Fibroblast of villous mesenchyme (primary cell): ENCODE results near the gene PLVAP. TPM values are rescaled to one million over a fixed set of nuclear protein-coding genes. Genes with fewer than 3 reads are reported as not detected.

Experiments used
- DNase-seq: peaks from one replicate; pipeline ENCODE4 v3.0.0-alpha.2; 2010; ENCODE audit warnings: low read depth
- H3K4me3 ChIP-seq: 2 replicates; pipeline ENCODE4 v1.5.1; 2011; ENCODE audit warnings: low read depth, mild to moderate bottlenecking, low read length
- total RNA-seq: library from RNA; depleted of rRNA; stranded (reverse); fragments of >200 nt; gene quantifications from 2 replicates; pipeline ENCODE4 v1.2.3, GENCODE V29; 2012
- TF ChIP-seq, protein P1 (sequence below): IDR thresholded peaks from 2 replicates; pipeline ENCODE4 v1.5.1; 2012; ENCODE audit warnings: low read depth, mild to moderate bottlenecking, low read length; ENCODE audit not compliant: insufficient read depth

The PLVAP gene
- total RNA-seq, 1 donor: not detected

DNA sequence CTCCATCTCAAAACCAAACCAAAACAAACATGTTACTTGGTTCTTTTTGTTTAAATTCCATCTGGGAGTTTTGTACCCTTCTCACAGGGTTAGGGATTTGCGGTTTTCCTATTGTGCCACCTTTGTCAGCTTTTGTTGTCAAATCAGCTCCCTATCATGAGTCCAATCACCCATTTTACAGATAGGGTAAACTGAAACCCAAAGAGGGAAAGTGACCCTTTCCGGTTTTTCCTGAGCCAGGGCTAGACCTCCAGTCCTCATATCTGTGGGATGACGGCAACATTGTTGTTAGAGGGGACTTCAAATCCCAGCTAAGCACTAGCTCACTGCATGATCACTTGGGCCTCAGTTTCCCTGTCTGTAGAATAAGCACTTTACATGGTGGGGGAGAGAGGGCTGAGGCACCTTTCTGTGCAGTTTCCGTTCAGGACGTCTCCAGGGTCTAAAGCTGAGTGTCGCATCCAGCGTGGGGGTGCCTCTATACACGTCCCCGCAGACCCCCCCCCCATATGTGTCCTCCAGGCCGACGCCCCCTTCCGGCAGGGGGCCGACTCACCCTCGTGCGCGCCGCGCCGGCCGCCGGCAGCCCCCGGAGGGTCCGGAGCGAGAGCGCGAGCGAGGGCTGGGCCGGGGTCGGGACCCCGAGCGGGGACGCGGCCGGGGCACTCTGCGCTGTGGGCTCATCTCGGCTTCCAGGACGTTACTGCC is 13.0 kb upstream of the PLVAP start:
- peak overlapping the region; percentile 71 for H3K4me3 ChIP-seq
- TF ChIP-seq, protein P1, sequence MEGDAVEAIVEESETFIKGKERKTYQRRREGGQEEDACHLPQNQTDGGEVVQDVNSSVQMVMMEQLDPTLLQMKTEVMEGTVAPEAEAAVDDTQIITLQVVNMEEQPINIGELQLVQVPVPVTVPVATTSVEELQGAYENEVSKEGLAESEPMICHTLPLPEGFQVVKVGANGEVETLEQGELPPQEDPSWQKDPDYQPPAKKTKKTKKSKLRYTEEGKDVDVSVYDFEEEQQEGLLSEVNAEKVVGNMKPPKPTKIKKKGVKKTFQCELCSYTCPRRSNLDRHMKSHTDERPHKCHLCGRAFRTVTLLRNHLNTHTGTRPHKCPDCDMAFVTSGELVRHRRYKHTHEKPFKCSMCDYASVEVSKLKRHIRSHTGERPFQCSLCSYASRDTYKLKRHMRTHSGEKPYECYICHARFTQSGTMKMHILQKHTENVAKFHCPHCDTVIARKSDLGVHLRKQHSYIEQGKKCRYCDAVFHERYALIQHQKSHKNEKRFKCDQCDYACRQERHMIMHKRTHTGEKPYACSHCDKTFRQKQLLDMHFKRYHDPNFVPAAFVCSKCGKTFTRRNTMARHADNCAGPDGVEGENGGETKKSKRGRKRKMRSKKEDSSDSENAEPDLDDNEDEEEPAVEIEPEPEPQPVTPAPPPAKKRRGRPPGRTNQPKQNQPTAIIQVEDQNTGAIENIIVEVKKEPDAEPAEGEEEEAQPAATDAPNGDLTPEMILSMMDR: no peak
- no peak for DNase-seq

DNA sequence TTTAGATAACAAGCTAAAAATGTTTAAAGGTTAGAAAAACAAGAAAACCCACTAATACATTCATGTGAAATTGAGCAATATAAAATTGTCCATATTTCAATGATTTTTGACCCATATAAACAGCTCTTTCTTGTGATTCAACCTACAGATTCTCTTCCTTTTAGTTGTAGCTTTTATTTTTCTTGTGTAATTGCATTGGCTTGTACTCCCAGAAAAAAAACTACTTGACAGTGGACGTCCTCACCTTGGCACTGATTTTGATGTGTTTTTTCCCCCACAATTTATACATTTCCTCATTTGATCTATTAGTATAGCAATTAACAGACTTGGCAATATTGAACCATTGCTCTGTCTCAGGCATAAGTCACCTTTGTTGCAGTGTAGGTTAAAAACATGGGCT is 12.1 kb upstream of the PLVAP start:
- no peak overlapping the region for H3K4me3 ChIP-seq
- TF ChIP-seq, protein P1: no peak
- DNase-seq: no peak

DNA sequence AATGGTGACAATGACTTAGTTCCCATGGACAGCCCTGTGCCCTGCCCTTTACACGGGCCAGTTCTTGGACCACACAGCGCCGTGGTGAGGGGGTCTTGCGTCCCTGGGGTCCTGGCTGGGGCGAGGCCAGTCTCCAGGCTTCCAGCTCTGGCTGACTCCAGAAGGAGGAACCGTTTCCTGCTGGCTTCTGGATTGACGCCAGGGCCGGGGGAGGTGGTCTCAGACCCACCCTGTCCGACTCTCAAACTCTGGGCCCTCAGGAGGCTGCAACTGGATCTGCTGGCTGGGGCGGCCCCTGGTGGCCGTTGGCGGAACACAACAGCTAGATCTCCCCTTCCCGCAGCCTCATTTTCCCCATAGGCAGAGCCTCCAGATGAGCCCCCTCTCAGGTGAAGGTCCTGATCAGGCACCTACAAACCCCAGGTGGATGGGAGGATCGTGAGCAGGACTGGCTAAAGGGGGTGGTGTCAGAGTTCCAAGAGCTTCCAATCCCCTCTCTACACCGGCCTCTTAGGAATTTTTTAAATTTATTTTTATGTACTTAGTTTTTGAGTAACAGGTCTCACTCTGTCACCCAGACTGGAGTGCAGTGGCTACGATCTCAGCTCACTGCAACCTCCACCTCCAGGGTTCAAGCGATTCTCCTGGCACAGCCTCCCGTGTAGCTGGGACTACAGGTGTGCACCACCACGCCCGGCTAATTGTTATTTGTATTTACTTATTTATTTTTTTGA is 8.9 kb upstream of the PLVAP start:
- TF ChIP-seq, protein P1: peak; percentile 92
- no peak overlapping the region for H3K4me3 ChIP-seq
- peak; percentile 50 for DNase-seq

DNA sequence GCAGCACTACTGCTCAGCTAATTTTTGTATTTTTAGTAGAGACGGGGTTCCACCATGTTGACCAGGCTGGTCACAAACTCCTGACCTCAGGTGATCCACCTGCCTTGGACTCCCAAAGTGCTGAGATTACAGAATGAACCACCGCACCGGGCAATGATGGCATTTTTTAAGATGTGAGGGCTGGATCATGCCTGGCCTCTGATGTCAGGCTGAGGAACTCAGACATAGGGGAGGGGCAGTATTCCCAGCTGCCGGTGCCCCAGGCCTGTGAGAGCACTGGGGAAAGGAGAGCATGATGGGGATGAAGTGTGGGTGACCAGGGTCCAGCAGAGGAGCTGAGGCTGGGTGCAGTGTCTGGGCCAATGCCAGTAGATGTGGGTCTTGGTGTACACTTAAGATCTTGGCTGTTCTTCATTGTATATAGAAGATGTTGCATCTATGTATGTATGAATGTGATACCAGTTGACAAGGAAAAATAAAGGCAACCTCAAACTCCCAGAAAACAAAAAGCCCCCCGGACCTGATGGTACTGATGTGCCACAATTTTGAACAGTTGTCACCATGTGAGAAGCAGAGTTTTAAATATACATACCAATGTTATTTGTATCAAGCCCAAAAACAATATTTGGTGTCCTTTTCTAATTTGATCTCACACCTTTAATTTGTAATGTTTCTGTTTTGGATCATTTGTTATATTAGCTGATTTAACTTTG is 3.4 kb upstream of the PLVAP start:
- DNase-seq: no peak
- TF ChIP-seq, protein P1: no peak
- no peak overlapping the region for H3K4me3 ChIP-seq

DNA sequence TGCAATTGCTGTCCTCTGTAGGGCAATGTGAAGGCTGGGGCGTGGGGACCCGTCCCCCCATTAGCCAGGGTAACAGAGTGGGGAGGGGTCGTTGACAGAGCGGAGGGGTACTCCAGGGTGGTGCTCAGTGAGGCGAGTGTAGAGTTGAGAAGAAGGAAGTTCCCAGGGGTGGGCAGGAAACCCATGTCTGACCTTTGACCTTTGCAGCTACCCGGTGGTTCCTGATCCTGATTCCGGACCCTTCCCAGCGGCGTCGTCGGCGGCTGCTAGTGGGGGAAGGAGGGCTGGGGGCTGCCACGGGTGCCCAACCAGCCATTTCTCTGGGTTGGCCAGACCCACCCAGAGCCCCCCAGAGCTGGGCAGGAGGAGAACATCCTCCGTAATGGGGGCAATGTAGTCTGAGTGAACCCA is 2.1 kb upstream of the PLVAP start:
- no peak for DNase-seq
- TF ChIP-seq, protein P1: no peak
- H3K4me3 ChIP-seq: no peak overlapping the region

DNA sequence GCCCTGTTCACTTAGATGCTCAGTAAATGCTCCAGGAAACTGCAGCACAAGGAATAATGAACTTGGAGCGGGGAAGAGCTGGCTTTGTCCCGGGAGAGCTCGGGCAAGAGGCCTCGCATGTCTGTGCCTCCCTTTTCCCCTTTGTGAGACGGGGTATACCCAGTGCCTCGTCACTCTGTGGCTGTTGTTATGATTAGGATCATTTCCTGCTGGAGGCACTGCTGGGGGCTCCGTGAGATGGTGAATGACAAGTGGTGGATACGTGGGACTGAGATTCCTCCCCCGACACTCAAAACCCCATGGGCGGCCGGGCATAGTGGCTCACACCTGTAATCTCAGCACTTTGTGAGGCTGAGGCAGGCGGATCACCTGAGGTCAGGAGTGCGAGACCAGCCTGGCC is 1.1 kb upstream of the PLVAP start:
- DNase-seq: no peak
- TF ChIP-seq, protein P1: no peak
- H3K4me3 ChIP-seq: no peak overlapping the region
